GM10266 (cell line): ENCODE measurements around the gene MYO6.

Experiments
- DNase-seq: peaks from one replicate; pipeline ENCODE4 v3.0.0; 2012; ENCODE audit errors: extremely low spot score
- TF ChIP-seq, protein P1 (sequence below): IDR thresholded peaks from 2 replicates; pipeline ENCODE4 v1.5.1; 2012; ENCODE audit warnings: mild to moderate bottlenecking, low read depth; ENCODE audit not compliant: control insufficient read depth, insufficient read depth; ENCODE audit errors: missing control alignments

MYO6 gene

DNA sequence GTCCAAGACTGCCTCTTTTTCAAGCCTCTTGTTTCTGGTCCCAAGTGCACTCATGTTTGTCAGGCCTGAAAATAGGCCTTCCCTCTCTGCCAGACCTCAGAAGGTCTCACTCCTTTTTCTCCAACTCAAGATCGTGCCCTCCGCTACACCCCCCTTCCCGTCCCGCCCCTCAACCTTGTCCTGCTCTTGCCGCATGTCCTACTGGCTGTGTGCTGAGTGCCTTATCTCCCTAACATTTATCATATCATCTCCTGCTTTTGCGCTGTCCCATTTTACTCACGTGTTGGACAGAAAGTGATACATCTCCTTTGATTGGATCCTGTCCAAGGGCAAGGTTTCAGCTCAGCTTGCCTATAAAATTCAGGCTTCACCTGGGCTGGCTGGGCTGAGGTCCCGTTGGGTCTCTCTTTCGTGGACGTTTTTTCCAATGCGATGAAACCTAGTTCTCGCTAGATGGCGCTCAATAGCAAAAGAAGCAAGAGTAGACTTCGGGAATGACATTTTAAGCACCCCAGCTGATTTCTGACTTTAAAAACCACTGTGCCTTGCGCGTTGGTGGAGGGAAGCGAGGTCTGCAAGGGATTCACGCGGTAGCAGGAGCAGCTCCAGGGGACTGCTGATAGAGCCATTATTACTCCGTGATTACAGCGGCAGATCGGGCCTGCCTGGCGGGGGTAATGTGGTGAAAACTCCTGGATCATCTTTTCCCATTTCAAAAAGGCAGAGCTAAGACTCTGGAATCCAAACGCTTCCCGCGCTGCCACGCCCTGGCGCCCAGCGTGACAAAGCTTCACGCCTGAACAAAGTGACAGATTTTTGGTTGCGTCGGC, 185.8 kb downstream of the MYO6 start:
- TF ChIP-seq, protein P1, sequence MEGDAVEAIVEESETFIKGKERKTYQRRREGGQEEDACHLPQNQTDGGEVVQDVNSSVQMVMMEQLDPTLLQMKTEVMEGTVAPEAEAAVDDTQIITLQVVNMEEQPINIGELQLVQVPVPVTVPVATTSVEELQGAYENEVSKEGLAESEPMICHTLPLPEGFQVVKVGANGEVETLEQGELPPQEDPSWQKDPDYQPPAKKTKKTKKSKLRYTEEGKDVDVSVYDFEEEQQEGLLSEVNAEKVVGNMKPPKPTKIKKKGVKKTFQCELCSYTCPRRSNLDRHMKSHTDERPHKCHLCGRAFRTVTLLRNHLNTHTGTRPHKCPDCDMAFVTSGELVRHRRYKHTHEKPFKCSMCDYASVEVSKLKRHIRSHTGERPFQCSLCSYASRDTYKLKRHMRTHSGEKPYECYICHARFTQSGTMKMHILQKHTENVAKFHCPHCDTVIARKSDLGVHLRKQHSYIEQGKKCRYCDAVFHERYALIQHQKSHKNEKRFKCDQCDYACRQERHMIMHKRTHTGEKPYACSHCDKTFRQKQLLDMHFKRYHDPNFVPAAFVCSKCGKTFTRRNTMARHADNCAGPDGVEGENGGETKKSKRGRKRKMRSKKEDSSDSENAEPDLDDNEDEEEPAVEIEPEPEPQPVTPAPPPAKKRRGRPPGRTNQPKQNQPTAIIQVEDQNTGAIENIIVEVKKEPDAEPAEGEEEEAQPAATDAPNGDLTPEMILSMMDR, result peak; percentile 61
- DNase-seq, result peak; percentile 76

GRCh38 chr6:75935473-75935793, 186.4 kb downstream of the MYO6 start:
- no peak for DNase-seq
- TF ChIP-seq, protein P1, result no peak

GRCh38 chr6:75936682-75937081, 187.6 kb downstream of the MYO6 start:
- TF ChIP-seq, protein P1, result no peak
- DNase-seq, result no peak

- TF ChIP-seq, protein P1, result no peak
- DNase-seq, result no peak
Observed at GRCh38 chr6:75937846-75938245, 188.8 kb downstream of the MYO6 start.

- TF ChIP-seq, protein P1, result no peak
- DNase-seq, result no peak
Observed at GRCh38 chr6:75940564-75940963, 191.5 kb downstream of the MYO6 start.

GRCh38 chr6:75941509-75941908, 192.5 kb downstream of the MYO6 start:
- TF ChIP-seq, protein P1, result no peak
- DNase-seq, result no peak

DNA sequence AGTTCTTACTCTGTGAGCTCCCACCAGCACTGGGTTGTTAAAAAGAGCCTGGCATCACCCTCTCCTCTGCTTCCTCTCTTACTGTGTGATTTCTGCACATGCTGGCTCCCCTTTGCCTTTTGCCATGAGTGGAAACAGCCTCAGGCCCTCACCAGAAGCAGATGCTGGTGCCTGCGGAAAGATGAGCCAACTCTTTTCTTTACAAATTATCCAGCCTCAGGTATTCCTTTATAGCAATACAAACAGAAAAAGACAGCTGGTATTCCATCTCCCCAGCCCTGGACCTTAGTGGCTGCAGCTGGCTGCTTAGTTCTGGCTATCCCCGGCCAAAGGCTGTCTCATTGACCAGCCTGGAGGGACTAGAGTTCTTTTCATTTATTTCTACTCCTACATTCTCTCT, 194.3 kb downstream of the MYO6 start:
- TF ChIP-seq, protein P1, result no peak
- DNase-seq, result no peak
